A673 (cell line): Measurements from ENCODE around the gene TEX55.

Source experiments
- CTCF ChIP-seq: fragments of 300-800, 200-600 bp; sonication (generic); conservative IDR thresholded peaks from 2 replicates; pipeline ENCODE4 v1.5.1; 2017; ENCODE audit warnings: low read depth, mild to moderate bottlenecking, antibody characterized with exemption, low read length, moderate library complexity, mixed read lengths
- EZH2 ChIP-seq: fragments of 200-600 bp; sonication (generic); IDR thresholded peaks from 2 replicates; pipeline ENCODE4 v1.6.1; 2017; ENCODE audit warnings: borderline replicate concordance, low read depth, mild to moderate bottlenecking, mixed read lengths, antibody characterized with exemption, low read length; ENCODE audit not compliant: poor library complexity, severe bottlenecking

GRCh38 chr3:119157971-119158370, 12.0 kb downstream of the TEX55 start:
- TF ChIP-seq CTCF (no peak), EZH2 (no peak)
